ACHN (cell line): ENCODE data around the gene AATK.

Experiments used
- DNase-seq: peaks from one replicate; pipeline ENCODE4 v3.0.0-alpha.2; 2015
- in situ Hi-C: cut with HindIII; loops from 2 replicates; pipeline ENCODE4 v1.10.0; 2017; ENCODE audit warnings: low sequenced_read_pairs, low pct_ligation_motif_present, low pct_unique_long_range_greater_than_20kb

AATK gene

DNA sequence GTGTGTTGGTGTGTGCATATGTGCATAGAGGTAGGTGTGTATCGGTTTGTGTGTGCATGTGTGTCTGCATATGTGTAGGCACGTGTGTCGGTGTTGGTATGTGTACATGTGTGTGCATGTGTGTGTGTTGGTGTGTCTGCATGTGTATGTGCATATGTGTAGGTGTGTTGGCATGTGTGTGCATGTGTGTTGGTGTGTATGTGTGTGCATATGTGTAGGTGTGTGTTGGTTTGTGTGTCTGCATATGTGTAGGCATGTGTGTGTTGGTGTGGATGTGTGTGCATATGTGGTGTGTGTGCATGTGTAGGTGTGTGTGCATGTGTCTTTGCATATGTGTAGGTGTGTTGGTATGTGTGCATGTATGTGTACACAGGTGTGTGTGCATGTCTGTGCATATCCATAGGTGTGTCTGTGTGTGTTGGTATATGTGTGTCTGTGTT is 3.9 kb upstream of the AATK start:
- DNase-seq = no peak
- in situ Hi-C loops = no loop called here

DNA sequence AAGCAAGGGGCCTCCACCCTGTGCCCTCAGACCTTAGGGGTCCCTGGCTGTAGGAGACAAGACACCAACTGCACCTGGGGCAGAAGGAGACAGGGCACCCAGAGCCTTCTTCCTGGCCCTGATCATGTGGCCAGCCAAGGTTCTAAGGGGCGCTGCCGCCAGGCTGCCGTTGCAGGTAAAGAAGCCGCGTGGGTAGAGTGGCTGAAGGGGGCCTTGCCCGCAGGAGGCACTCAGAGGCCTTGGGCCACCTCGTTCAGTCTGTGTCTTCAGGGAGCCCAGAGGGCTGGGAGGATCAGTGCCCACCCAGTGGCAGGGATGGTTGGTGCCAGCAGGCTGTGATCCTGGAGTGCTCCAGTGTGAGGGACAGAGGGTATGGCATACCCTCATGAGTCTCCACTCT is 1.6 kb upstream of the AATK start:
- in situ Hi-C loops = no loop called here
- no peak for DNase-seq

DNA sequence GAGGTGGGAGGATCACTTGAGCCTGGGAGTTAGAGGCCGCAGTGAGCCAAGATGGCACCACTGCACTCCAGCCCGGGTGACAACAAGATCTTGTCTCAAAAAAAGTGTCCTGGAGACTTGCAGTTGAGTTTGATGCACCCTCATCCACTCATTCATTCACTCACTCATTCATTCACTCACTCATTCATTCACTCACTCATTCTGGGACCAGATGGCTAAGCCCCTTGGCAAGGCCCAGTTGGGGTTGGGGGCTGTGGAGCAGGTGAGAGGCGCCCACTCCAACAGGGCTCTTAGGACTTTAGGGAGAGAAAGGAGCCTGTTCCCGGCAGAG is 1.1 kb upstream of the AATK start:
- DNase-seq = no peak
- in situ Hi-C loops = no loop called here

DNA sequence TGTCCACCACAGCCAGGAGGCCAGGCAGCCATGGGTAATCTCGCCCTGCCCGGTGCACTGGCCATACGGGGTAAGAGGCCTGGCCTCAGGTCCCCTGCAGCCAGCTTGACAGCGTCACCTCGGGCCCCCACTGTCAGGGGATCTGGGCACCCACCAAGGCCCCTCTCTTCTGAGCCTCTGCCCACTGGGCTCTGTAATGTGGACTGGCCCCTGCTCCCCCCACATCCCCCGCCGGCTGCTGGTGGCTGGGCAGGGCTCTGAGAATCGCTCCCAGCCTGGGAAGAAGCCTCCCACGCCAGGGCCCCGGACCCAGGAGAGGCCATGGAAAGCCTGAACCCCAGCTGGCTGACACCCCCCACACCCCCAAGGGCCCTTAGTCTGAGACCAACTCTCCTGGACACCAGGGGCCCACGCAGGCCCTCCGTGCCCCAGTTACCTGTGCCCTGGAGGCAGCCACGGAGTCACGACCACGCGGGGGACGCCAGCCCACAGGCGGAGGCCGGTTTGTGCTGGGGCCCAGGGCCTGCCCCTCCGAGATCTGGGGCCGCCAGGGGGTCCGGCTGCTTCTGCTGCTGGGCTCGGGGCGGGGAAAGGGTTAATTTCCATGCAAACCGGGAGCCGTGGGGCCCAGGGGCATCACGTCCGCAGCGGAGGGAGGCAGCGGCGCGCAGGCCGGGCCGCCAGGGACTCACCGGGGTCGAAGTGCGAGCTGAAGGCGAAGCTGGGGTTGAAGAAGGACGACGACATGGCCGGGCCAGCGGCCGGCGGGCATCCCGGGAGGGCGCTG is 582 bp downstream of the AATK start, which contains the start of gene PVALEF:
Gene PVALEF, plus strand, starts transcription at position 262 of the 787 bp plus-strand sequence. CDS start 15,720 bp downstream, outside the sequence.
- in situ Hi-C loops = no loop called here
- DNase-seq = no peak

DNA sequence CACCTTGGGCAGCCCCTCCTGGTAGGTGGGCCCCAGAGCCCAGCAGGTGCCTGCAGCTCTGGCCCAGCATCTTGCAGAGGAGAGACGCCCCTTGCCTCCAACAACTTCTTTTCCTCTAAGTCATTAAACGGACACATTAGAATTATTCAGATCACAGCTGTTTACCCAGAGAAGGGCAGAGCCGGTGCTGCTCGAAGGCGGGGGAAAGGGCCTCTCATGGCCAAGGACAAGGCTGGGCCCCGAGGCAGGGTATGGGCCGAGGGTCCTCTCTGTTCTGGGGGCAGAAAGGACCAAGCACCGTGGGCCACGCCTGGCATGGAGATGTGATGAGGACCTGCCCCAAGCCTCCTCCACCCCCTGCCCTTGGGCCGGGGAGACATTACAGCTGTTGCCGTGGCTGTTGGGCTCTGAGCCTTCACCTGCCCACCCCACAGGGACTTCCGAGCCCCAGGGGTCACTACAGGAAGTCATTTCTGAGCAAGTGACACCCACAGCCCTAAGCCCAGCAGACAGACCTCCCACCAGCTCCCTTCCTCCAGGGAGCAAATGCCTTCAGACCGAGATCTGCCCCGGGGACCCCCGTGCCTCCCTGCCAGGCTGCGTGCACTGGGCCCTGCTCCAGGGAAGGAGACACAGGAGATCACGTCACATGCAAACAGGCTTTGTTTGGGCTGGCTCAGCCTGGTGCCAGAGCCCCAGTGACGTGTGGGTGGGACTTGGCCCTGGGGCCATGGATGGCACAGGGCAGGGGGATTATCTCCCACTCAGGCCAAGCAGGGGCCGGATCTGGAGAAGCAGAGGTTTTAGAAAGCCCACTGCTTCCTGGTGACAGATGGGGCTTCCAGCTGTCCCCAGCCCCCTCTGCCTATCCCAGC is 1.4 kb downstream of the AATK start:
- no peak for DNase-seq
- in situ Hi-C loops = no loop called here

DNA sequence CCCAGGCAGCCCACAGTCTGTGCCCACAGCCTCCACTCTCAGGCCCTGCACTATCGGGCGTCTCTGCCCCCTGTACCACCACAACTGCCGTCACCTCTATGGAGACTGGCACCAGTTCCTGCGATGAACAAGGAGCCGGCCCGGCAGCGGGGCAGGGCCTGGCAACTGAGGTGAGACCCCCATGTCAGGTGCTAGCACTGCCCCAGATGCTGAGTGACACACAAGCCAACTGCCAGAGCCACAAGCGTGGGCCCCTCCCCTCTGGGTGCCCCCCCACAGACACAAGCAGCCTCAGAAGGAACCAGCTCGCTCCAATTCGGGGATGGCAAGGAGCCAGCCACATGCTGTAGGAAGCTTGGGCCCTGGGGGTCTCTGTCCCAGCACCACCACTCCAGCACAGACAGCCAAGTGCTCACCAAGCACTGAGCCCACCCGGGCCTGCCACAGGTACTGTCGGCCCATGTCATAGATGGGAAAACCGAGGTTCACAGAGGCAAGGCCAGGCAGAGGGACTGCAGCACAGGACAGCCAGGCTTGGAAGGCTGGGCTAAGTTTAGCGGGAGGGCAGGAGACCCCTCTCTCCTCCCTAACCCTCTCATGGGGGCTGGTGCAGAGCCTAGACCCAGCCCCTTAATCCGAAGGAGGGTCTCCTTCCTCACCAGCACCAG is 2.2 kb downstream of the AATK start:
- in situ Hi-C loops = no loop called here

DNA sequence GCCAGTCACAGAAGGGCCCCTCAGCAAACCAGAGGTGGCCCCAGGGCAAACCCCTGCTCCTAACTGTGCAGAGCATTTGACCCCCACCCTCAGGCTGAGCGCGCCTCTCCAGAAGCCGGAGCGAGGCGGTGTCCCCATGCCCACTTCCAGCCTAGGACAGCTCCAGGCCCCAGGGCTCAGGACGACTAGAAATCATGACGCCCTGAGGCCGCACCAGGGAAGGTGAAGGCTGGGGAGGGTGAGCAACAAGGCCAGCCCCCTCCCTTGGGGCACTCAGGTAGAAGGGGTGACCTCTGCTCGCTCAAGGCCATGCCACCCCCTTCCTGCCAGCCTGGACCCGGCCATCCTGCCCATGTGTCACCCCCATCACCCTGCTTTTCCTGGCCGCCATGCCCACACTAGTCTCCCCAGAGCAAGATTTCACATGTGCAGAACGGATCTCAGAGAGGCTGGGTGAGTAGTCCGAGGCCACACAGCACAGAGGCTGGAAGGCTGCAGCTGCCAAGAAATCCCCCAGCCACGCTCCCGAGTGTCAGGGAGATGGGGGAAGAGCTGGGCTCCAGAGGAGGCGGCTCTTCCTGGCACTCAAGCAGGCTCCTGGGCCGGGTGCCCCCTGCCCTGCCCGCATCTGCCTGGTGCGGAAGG is 2.8 kb downstream of the AATK start:
- no peak for DNase-seq
- in situ Hi-C loops = no loop called here

More for the DNA sequence above, 2.2 kb downstream of the AATK start:
- no peak for DNase-seq

DNA sequence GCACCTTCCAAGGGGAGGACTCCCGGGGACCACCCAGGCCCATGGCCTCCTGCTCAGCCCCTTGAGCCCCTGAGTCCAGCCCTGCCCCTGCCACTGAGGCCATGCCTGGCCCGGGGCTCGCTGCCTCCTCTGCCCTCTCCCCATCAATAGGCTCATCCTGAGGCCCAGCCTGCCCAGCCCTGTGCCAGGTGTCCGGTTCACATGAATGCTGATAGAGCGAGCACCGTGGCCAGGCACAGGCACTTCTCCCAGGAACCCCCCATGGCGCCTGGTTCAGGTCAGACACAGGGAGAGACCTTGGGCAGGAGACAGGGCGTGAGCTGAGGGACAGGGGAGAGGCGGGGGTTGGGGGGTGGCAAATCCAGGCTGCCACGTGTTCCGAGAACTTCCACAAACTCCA is 3.5 kb downstream of the AATK start:
- in situ Hi-C loops = no loop called here
- DNase-seq = no peak

DNA sequence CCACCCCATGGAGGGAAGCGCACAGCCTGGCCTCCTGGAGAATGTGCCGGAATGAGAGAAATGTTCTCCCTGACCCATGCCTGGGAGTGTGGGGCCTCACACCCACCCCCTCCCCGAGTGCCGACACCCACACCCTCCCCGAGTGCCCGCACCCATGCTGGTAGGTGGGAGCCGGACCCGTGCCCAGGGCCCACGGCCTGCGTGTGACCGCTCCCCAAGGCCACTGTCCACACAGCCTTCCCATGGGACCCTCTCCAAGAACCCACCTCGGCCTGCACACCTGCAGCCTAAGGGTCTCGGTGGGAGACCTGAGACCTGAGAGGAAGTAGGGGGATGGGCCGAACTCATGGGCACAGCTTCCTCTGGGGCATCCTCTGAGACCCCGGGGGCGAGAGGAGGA is 4.0 kb downstream of the AATK start:
- DNase-seq = no peak
- in situ Hi-C loops = no loop called here

DNA sequence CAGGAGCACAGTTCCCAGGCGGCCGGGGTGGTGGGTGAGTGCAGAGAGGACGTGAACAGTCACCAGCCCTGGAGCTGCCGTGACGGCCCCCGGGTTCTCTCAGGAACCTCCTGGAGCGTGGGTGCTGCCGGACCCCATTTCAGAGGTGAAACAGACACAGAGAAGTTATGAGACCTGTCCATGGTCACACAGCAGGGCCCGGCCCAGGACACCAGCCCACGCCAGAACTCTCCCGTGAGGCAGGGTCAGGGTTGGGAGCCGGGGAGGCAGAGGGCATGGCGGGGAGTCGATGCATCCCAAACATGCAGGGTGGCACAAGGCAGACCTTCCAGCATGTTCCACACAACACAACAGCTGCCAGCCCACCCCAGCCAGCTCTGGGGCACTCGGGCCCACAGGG is 4.5 kb downstream of the AATK start:
- in situ Hi-C loops = no loop called here
- no peak for DNase-seq

DNA sequence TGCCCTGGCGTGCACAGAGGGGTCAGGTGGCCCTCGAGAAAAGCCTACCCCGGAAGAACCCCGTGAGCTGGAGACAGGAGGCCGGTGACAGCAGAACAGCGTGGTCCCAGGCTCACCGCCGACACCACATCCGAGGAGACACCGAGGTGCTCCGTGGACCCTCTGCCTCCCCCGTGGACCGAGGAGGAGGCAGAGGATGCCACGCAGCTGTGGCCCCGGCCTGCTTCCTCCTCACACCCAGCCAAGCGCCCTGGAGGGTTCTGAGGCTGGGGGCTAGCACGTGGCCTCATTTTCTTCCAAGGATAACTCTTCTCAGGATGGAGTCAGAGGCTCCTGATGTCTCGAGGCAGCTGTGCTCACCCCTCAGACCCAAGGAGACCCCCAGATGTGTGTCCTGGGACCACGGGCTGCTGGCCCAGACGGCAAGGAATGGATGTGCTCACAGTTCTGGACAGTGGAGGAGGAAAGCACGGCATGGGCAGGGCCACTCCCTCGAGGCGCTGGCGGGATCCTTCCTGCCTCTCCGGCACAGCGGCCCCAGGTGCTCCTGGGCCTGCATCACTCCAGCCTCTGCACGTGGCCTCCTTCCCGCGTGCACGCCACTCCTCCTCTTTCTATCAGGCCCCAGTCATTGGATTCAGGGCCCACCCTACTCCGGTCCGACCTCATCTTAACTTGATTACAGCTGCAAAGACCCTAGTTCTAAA is 5.1 kb downstream of the AATK start:
- no peak for DNase-seq
- in situ Hi-C loops = no loop called here

DNA sequence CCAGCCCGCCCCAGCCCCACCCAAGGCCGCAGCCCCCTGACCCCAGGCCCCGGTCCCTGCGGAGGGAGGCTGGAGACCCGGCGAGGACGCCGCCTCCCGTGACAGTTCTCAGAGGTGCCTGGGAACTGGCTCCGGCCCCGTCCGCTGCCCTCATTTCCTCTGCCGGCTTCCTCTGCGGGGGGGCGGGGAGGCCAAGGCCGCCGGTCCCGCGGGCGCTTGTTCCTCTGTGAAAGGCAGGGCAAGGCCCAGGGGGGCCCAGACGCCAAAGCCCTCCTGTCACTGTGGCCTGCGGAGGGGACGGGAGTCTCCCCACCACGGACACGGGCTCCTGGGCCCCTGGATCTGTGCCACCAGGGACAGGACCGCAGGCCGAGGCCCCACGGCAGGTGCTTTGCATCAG is 5.7 kb downstream of the AATK start:
- DNase-seq = no peak
- in situ Hi-C loops = no loop called here

DNA sequence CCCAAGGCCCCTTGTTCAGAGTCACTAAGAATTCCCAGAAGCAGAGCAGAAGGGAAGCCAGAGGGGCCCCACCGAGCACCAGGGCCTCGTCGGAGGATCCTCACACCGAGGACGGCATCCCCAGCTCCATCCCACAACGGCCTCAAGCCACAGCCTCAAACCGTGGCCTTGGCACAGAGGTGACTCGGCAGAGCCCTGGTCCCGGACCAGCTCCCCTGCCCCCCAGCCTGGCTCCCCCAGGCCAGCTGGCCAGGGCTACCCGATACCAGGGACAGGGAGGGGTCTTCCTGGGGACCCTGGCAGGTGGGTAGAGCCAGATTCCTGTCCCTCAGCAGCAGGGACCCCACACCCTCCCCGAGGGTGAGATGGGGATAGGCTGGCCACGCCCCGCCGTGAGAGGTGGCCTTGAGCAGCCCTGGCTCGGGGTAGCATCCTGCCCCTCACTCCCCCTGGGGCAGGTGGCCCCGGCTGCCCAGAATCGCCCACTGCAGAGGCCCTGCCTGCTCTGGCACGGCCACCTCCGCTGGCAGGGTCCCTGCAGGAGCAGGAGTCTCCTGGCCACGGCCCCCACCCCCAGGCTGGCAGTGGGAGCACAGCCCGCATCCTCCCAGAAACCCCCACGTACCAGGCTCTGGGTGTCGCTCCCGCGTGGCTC is 6.3 kb downstream of the AATK start:
- in situ Hi-C loops = no loop called here
- DNase-seq = no peak

DNA sequence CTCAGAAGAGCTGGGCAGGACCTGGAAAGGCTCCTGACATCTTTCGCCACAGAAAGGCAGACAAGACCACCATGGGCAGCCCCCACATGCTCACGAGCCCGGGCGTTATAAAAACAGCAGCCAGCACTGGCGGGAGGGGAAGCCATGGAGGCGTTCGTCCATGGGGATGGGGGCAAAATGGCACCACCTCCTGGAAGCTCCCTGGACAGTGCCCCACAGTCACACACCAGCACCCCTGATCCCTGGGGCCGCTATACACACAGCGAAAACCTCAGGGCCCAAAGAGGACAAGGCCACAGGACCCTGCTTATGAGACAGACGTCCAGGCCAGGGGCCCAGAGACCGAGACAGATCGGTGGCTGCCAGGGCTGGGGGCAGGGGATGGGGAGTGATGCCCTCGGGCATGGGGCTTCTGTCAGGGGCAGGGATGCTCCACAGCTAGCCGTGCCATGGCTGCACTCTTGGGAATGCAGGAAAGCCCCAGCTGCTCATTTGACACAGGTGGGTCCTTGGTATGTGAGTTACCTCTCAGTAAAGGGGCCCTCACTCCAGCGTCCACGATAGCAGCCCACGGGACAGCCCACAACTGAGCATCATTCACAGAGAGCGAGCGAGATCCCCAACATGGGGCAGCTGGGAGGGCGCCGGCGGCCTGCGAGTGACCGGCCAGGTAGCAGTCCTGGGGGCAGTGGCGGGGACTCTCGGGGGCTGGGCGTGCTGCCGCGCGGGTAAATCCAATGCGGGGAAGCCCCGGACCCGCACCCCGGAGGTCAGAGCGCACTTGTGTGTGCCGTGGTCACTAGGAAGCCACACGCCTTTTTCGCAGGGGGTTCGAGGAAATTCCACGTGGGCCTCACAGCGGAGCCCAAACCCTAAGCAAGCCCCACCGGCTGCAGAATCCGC is 7.1 kb downstream of the AATK start:
- in situ Hi-C loops = no loop called here
- DNase-seq = no peak

DNA sequence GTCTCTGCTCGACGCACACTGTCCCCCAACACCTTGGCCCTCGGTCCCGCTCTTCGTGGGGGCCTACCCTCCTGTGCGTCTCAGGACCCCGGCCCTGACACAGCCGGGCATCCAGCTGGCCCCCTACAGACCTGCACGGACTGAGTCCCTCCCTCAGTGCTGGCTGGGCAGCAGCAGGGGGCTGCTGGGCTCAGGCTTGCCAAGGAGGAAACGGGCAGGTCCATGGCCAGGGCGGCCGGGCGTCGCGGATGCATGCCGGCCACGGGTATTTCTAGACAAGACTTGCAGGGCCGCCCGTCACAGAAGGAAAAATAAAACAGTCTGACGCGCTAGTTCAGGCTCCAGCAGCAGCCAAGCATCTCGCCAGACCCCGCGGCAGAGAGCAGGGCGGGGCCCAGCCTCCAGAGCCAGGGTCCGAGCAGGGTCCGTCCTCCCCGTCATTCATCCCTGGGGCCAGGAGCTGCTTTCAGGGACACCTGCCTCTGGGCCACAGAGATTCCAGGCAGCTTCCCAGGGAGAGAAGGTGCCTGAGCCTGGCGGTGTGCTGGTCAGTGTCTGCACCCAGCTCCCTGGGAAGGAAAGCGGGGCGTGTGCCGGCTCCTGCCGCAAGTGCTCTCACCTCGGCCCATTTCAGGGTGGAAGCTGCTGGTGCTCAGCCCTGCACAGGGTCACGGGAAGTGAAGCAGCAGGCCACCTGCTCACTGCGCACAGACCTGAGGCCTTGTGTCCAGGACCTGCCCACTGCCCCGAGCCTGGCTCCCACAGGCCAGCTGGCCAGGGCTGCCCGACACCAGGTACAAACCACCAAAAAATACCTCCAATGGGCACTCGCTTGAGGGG is 8.0 kb downstream of the AATK start:
- no peak for DNase-seq
- in situ Hi-C loops = no loop called here
